HEK293T (cell line): ENCODE measurements around the gene MLXIP.

ENCODE experiments used
- CTCF ChIA-PET: fragments of 350-600 bp; formaldehyde crosslinking; extraction: SDS; loops from one replicate; lab custom pipeline; 2021; ENCODE audit warnings: antibody characterized with exemption, inconsistent platforms; lab: Yijun Ruan, JAX
- POLR2A ChIA-PET: fragments of 350-600 bp; formaldehyde crosslinking; extraction: SDS; loops from one replicate; lab custom pipeline; 2020; ENCODE audit warnings: antibody characterized with exemption, inconsistent platforms; lab: Yijun Ruan, JAX
- DNase-seq: peaks from one replicate; pipeline ENCODE4 v3.0.0; 2012; ENCODE audit warnings: mixed read lengths; ENCODE audit errors: extremely low spot score
- ARNT ChIP-seq: fragments of 450-650 bp; IDR thresholded peaks from 2 replicates; pipeline ENCODE4 v1.6.1; 2017; ENCODE audit warnings: mild to moderate bottlenecking
- BHLHE40 ChIP-seq: fragments of 450-650 bp; IDR thresholded peaks from 2 replicates; pipeline ENCODE4 v1.6.1; 2016; ENCODE audit warnings: mild to moderate bottlenecking, moderate library complexity, borderline replicate concordance
- CTBP1 ChIP-seq: fragments of 450-650 bp; IDR thresholded peaks from 2 replicates; pipeline ENCODE4 v1.6.1; 2016; ENCODE audit warnings: borderline replicate concordance
- ELF4 ChIP-seq: fragments of 450-650 bp; IDR thresholded peaks from 2 replicates; pipeline ENCODE4 v1.6.1; 2017; ENCODE audit warnings: antibody characterized with exemption
- FOXA1 ChIP-seq: fragments of 450-650 bp; IDR thresholded peaks from 2 replicates; pipeline ENCODE4 v1.6.1; 2016; ENCODE audit warnings: mild to moderate bottlenecking
- FOXK2 ChIP-seq: fragments of 450-650 bp; IDR thresholded peaks from 2 replicates; pipeline ENCODE4 v1.6.1; 2016; ENCODE audit warnings: mild to moderate bottlenecking
- FOXM1 ChIP-seq: fragments of 450-650 bp; IDR thresholded peaks from 2 replicates; pipeline ENCODE4 v1.6.1; 2017; ENCODE audit warnings: mild to moderate bottlenecking, borderline replicate concordance
- HDGF ChIP-seq: fragments of 450-650 bp; IDR thresholded peaks from 2 replicates; pipeline ENCODE4 v1.6.1; 2017; ENCODE audit warnings: antibody characterized with exemption, borderline replicate concordance
- L3MBTL2 ChIP-seq: fragments of 450-650 bp; conservative IDR thresholded peaks from 2 replicates; pipeline ENCODE4 v1.6.1; 2016; ENCODE audit warnings: mild to moderate bottlenecking
- LEF1 ChIP-seq: fragments of 450-650 bp; IDR thresholded peaks from 2 replicates; pipeline ENCODE4 v1.6.1; 2017; ENCODE audit warnings: mild to moderate bottlenecking, borderline replicate concordance
- NFRKB ChIP-seq: fragments of 450-650 bp; IDR thresholded peaks from 2 replicates; pipeline ENCODE4 v1.6.1; 2016; ENCODE audit warnings: mild to moderate bottlenecking, moderate library complexity
- PKNOX1 ChIP-seq: fragments of 450-650 bp; IDR thresholded peaks from 2 replicates; pipeline ENCODE4 v1.6.1; 2016
- SP1 ChIP-seq: fragments of 450-650 bp; IDR thresholded peaks from 2 replicates; pipeline ENCODE4 v1.6.1; 2017
- SUZ12 ChIP-seq: fragments of 450-650 bp; IDR thresholded peaks from 2 replicates; pipeline ENCODE4 v1.6.1; 2016; ENCODE audit warnings: mild to moderate bottlenecking
- TARDBP ChIP-seq: fragments of 450-650 bp; IDR thresholded peaks from 2 replicates; pipeline ENCODE4 v1.6.1; 2016
- ZNF384 ChIP-seq: fragments of 450-650 bp; IDR thresholded peaks from 2 replicates; pipeline ENCODE4 v1.6.1; 2016

MLXIP gene

GRCh38 chr12:122058549-122059149, 19.9 kb upstream of the MLXIP start:
- ChIA-PET POLR2A (no interaction called here), CTCF (no interaction called here)
- TF ChIP-seq ARNT: no peak
- no peak for TF ChIP-seq FOXK2
- no peak for TF ChIP-seq FOXA1
- no peak for TF ChIP-seq FOXM1
- no peak for TF ChIP-seq PKNOX1
- no peak for TF ChIP-seq ELF4
- TF ChIP-seq L3MBTL2: no peak
- no peak for TF ChIP-seq BHLHE40
- TF ChIP-seq CTBP1: no peak
- no peak for TF ChIP-seq ZNF384
- no peak for TF ChIP-seq HDGF
- no peak for DNase-seq

- DNase-seq: no peak
- CTCF ChIA-PET: no interaction called here
- TF ChIP-seq ARNT (no peak), BHLHE40 (no peak)
- POLR2A ChIA-PET: interaction anchor here (0.6 kb wide), 1 partner anchor 8 kb away, joined by 3 read pairs; no protein-coding TSS in a partner anchor
Measured at GRCh38 chr12:122059203-122059960, 19.2 kb upstream of the MLXIP start.

GRCh38 chr12:122060081-122060501, 18.5 kb upstream of the MLXIP start:
- POLR2A ChIA-PET: no interaction called here
- TF ChIP-seq ARNT: no peak
- no peak for TF ChIP-seq FOXA1
- no peak for TF ChIP-seq SP1
- TF ChIP-seq TARDBP: no peak
- TF ChIP-seq FOXM1: no peak
- TF ChIP-seq LEF1: no peak
- no peak for TF ChIP-seq HDGF
- no peak for TF ChIP-seq NFRKB
- no peak for TF ChIP-seq ELF4
- no peak for TF ChIP-seq ZNF384
- no peak for TF ChIP-seq L3MBTL2
- no peak for TF ChIP-seq FOXK2
- no peak for TF ChIP-seq BHLHE40
- TF ChIP-seq SUZ12: no peak
- no peak for TF ChIP-seq CTBP1
- no peak for TF ChIP-seq PKNOX1
- no peak for DNase-seq
- CTCF ChIA-PET: no interaction called here

- CTCF ChIA-PET: no interaction called here
- POLR2A ChIA-PET: no interaction called here
- DNase-seq: no peak
- TF ChIP-seq ZNF384 (no peak), L3MBTL2 (no peak), NFRKB (no peak), BHLHE40 (no peak), SUZ12 (no peak), HDGF (no peak), TARDBP (no peak), FOXA1 (no peak), CTBP1 (no peak), LEF1 (no peak), PKNOX1 (no peak), ELF4 (no peak), FOXM1 (no peak), SP1 (no peak), ARNT (no peak), FOXK2 (no peak)
Measured at GRCh38 chr12:122061253-122061652, 17.3 kb upstream of the MLXIP start.

GRCh38 chr12:122062832-122063693, 15.5 kb upstream of the MLXIP start:
- ChIA-PET CTCF (interaction anchor here (0.9 to 1.5 kb wide), 5 partner anchors 9 to 60 kb away, joined by 3 to 12 read pairs (median 5); no protein-coding TSS in a partner anchor), POLR2A (interaction anchor here (0.9 to 1.7 kb wide), 7 partner anchors 10 to 57 kb away, joined by 3 to 7 read pairs (median 3); no protein-coding TSS in a partner anchor)
- TF ChIP-seq L3MBTL2: no peak
- no peak for TF ChIP-seq ZNF384
- TF ChIP-seq LEF1: no peak
- no peak for TF ChIP-seq BHLHE40
- TF ChIP-seq FOXM1: no peak
- no peak for TF ChIP-seq NFRKB
- no peak for TF ChIP-seq ELF4
- no peak for TF ChIP-seq TARDBP
- TF ChIP-seq FOXK2: no peak
- TF ChIP-seq SP1: no peak
- TF ChIP-seq CTBP1: no peak
- DNase-seq: no peak
